ENCODE results near the gene KIF23.

DNA sequence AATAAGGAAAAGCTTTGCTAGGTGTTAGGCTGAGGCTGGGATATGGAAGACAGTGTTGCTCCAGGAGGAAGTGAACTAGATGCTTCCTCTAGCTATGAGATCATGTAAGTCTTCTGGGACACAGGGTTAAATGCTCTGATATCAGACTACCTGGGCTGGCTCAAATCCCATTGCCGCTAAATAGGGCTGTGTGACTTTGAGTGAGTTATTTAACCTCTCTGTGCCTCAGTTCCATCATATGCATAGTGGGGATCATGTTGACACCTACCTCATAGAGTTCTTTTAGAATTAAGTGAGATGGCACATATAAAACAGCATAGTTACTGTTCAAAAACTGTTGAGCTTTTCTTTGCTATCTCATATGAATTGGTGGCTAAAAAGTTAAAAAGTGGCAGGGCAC is 51.1 kb downstream of the KIF23 start:
- TF ChIP-seq CTCF (conservative IDR thresholded peaks at IDR 0.05; ENCODE audit: low read depth in 2 of 2) (no peak), EZH2 (IDR thresholded peaks at IDR 0.05; ENCODE audit: low read depth, unreplicated experiment) (no peak), REST (IDR thresholded peaks at IDR 0.05; ENCODE audit: unreplicated experiment) (no peak), NANOG (IDR thresholded peaks at IDR 0.05; ENCODE audit: borderline replicate concordance) (no peak), ZNF114 (CRISPR knock-in tag; IDR thresholded peaks at IDR 0.05) (no peak), CREB1 (CRISPR knock-in tag; IDR thresholded peaks at IDR 0.05; ENCODE audit: low read depth) (no peak), POLR2AphosphoS5 (IDR thresholded peaks at IDR 0.05; ENCODE audit: low read depth) (no peak)

Measured in GM23338 (cell line).